IPS-NIHi7 (cell line): ENCODE results near the gene CD82.
A peak's percentile ranks its signal among the peaks of the same experiment; 100 is the strongest.
"Not testable (repeated sequence)": the region's sequence is repeated elsewhere in the genome, so short reads cannot be mapped to it uniquely, and the experiment has no call there.

Experiments used
- DNase-seq: peaks from one replicate; pipeline ENCODE4 v3.0.0; 2012; ENCODE audit warnings: mixed read lengths; ENCODE audit errors: extremely low spot score

Gene CD82

GRCh38 chr11:44533921-44534711 is 31.3 kb upstream of the CD82 start:
- DNase-seq = no peak

- no peak for DNase-seq
Measured at GRCh38 chr11:44535191-44535980, 30.1 kb upstream of the CD82 start.

GRCh38 chr11:44536788-44537516 is 28.5 kb upstream of the CD82 start:
- no peak for DNase-seq

GRCh38 chr11:44537679-44538078 is 27.8 kb upstream of the CD82 start:
- no peak for DNase-seq

- peak; percentile 95 for DNase-seq
Measured at GRCh38 chr11:44538375-44539054, 26.9 kb upstream of the CD82 start.

GRCh38 chr11:44539971-44540370 is 25.5 kb upstream of the CD82 start:
- DNase-seq = no peak

GRCh38 chr11:44540667-44541066 is 24.8 kb upstream of the CD82 start:
- no peak for DNase-seq

- DNase-seq = no peak
Measured at GRCh38 chr11:44542372-44542771, 23.1 kb upstream of the CD82 start.

GRCh38 chr11:44546984-44547383 is 18.5 kb upstream of the CD82 start:
- not testable (repeated sequence) for DNase-seq

- not testable (repeated sequence) for DNase-seq
Measured at GRCh38 chr11:44547534-44547933, 17.9 kb upstream of the CD82 start.

- no peak for DNase-seq
Measured at GRCh38 chr11:44548032-44548695, 17.3 kb upstream of the CD82 start.

GRCh38 chr11:44548961-44549749 is 16.3 kb upstream of the CD82 start:
- DNase-seq = not testable (repeated sequence)

GRCh38 chr11:44550123-44550522 is 15.3 kb upstream of the CD82 start:
- no peak for DNase-seq

- no peak for DNase-seq
Measured at GRCh38 chr11:44551456-44552139, 13.9 kb upstream of the CD82 start.

GRCh38 chr11:44555031-44555800 is 10.2 kb upstream of the CD82 start:
- DNase-seq = no peak

GRCh38 chr11:44556735-44557409 is 8.6 kb upstream of the CD82 start:
- no peak for DNase-seq

GRCh38 chr11:44557464-44557863 is 8.0 kb upstream of the CD82 start:
- no peak for DNase-seq

- peak; percentile 57 for DNase-seq
Measured at GRCh38 chr11:44559207-44559939, 6.1 kb upstream of the CD82 start.
